ENCODE measurements around the gene MSL2. TPM values are rescaled to one million over a fixed set of nuclear protein-coding genes. Genes with fewer than 3 reads are reported as not detected.

The MSL2 gene
- total and polyA plus RNA-seq, 2 of the 8 experiments (the other 6 are each of a cell fraction or from before 2014, with no cell fraction given): 9.1 to 41.8 TPM

GRCh38 chr3:136152963-136153362, 43.2 kb downstream of the MSL2 start:
- H3K9ac ChIP-seq (replicated peaks in 1 of 4; ENCODE audit: extremely low read depth in 1 of 4, low read depth in 3 of 4, low read length in 3 of 4): no peak overlapping the region
- WGBS, 2 experiments (ENCODE audit: extremely low coverage in 1 of 2, insufficient coverage in 1 of 2, insufficient read length in 1 of 2, insufficient replicate concordance in 2 of 2, low coverage in 1 of 2, low lambda C conversion rate in 2 of 2, missing lambda C conversion rate in 1 of 2): 89% methylated on average over 4 of the region's 4 CpGs; no CpG with 5 or more reads in 1 of the 2 experiments
- H2AK5ac ChIP-seq (ENCODE audit: low read depth, low read length): no peak overlapping the region
- peaks cover 7 to 15% of the 10 kb centered on the region in 2 experiments for H4K20me1 ChIP-seq (replicated peaks in 1 of 2; ENCODE audit: control insufficient read depth in 1 of 2, insufficient read depth in 2 of 2, low read length in 2 of 2)
- no peak overlapping the region for H2BK120ac ChIP-seq (replicated peaks; ENCODE audit: low read depth, low read length)
- H3K23me2 ChIP-seq (ENCODE audit: low read depth, low read length): no peaks in the 10 kb centered on the region
- H3K4me1 ChIP-seq (replicated peaks in 1 of 4; ENCODE audit: control insufficient read depth in 3 of 4, insufficient read depth in 4 of 4, low read length in 3 of 4): no peaks in the 10 kb centered on the region
- H3K4me3 ChIP-seq (ENCODE audit: extremely low read depth in 1 of 4, insufficient read depth in 2 of 4, low read depth in 3 of 4, low read length in 4 of 4): no peak overlapping the region
- H3K79me1 ChIP-seq (ENCODE audit: low read depth, low read length): peaks cover 3% of the 10 kb centered on the region; the same call in 1 of the 2 replicates
- H3K14ac ChIP-seq (ENCODE audit: insufficient read length): no peak overlapping the region
- FAIRE-seq (no peak), DNase-seq (ENCODE audit: low read depth in 1 of 2, low spot score in 2 of 2) (no peak)
- no peaks in the 10 kb centered on the region for H3K27me3 ChIP-seq (replicated peaks in 1 of 4; ENCODE audit: control insufficient read depth in 3 of 4, extremely low read depth in 1 of 4, insufficient read depth in 3 of 4, low read length in 3 of 4)
- ChIA-PET POLR2A (ENCODE audit: partially characterized antibody) (no interaction called here), CTCF (ENCODE audit: partially characterized antibody) (no interaction called here)
- no peak overlapping the region for H4K91ac ChIP-seq (replicated peaks; ENCODE audit: insufficient read length, low read length)
- no peak overlapping the region for H3K4me2 ChIP-seq (ENCODE audit: insufficient read depth in 1 of 2, low read depth in 2 of 2, low read length in 2 of 2)
- H3K4ac ChIP-seq (replicated peaks; ENCODE audit: insufficient read length, low read depth, low read length): no peak overlapping the region
- H2BK5ac ChIP-seq (ENCODE audit: low read depth, low read length): no peak overlapping the region
- H3K9me3 ChIP-seq (ENCODE audit: insufficient read depth in 2 of 2, low read depth in 1 of 2, low read length in 1 of 2): no peaks in the 10 kb centered on the region
- no peak overlapping the region for H4K5ac ChIP-seq (ENCODE audit: insufficient read length, low read depth, low read length)
- TF ChIP-seq EZH2 (IDR thresholded peaks at IDR 0.05; ENCODE audit: low read depth, low read length, severe bottlenecking): no peak
- no peak for TF ChIP-seq CREB1 (IDR thresholded peaks at IDR 0.05)
- no peak for TF ChIP-seq KDM1A (IDR thresholded peaks at IDR 0.05; ENCODE audit: borderline replicate concordance, low read length)
- no peak overlapping the region for H2BK15ac ChIP-seq (ENCODE audit: low read length)
- no peak overlapping the region for H3K18ac ChIP-seq (ENCODE audit: extremely low read depth, low read length)
- no peak overlapping the region for H2BK20ac ChIP-seq (ENCODE audit: low read length)
- H3K36me3 ChIP-seq (ENCODE audit: control insufficient read depth in 2 of 4, insufficient read depth in 4 of 4, low read length in 3 of 4): peaks cover 0 to 20% (median 12%) of the 10 kb centered on the region in 4 experiments; a peak in 6 of 8 replicates
- H3K23ac ChIP-seq (ENCODE audit: insufficient read length): no peak overlapping the region
- no peak overlapping the region for H3K27ac ChIP-seq (ENCODE audit: low read depth, low read length)
- no peak overlapping the region for H4K8ac ChIP-seq (ENCODE audit: extremely low read depth, insufficient read depth, low read length)
- no peak overlapping the region for H2AFZ ChIP-seq (ENCODE audit: low read length)
- no peak overlapping the region for H3K56ac ChIP-seq (replicated peaks; ENCODE audit: insufficient read length, low read depth, low read length)
- peaks cover 5 to 80% of the 10 kb centered on the region in 2 experiments; a peak in 3 of 4 replicates for H3K79me2 ChIP-seq (ENCODE audit: control insufficient read depth in 1 of 2, insufficient read depth in 2 of 2, low read length in 2 of 2)
- H2BK12ac ChIP-seq (ENCODE audit: low read depth, low read length): no peak overlapping the region
